HG03432 (cell line): ENCODE data around the gene NPM1.

Experiments
- ATAC-seq: cut with Tn5 transposase; IDR thresholded peaks from one replicate; pipeline ENCODE4 v1.9.1; 2021; ENCODE audit warnings: mild to moderate bottlenecking, moderate library complexity; ENCODE audit not compliant: unreplicated experiment

NPM1 gene

DNA sequence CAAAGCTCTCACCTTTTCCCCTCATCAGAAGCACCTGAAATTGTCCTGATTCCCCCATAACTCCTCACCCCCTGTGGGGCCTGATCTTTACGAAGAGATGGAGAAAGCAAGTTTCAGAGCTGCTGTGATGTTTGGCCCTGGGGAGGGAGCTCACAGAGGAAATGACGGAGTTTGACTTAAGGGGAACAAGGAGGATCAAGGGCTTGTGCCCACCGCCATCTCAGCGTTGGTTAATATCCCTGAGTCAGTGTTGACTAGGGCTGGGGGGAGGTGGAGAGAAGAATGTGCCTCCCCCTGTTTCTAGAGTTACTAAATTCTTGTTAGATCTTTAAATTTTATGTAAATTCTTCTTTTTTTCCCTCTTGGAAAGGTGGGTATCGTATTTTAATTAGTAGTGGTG lies 59.6 kb downstream of the NPM1 start:
- no peak for ATAC-seq

DNA sequence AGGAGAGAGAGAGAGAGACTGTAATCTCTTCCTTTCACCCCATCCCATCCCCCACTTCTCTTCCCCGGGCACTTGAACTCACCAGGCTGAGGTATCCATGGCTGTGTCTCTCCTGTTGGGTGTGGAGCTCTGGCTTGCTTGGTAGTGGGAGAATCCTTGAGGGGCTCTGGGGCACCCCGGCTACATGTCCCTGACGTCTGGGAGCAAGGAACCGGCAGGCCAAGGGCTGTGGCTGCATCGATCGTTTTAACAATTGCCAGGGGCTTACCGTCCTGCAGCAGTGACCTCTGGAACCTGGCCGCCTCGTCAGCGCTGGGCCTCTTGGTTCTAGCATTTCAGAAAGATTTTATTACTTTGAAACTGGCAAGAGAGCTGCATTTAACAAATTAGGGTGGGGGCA lies 61.8 kb downstream of the NPM1 start:
- no peak for ATAC-seq

- ATAC-seq: no peak
Measured at GRCh38 chr5:171450423-171451331, 63.0 kb downstream of the NPM1 start.

GRCh38 chr5:171451421-171451820 lies 63.8 kb downstream of the NPM1 start:
- ATAC-seq: no peak

- ATAC-seq: no peak
Measured at GRCh38 chr5:171453056-171453725, 65.5 kb downstream of the NPM1 start.

DNA sequence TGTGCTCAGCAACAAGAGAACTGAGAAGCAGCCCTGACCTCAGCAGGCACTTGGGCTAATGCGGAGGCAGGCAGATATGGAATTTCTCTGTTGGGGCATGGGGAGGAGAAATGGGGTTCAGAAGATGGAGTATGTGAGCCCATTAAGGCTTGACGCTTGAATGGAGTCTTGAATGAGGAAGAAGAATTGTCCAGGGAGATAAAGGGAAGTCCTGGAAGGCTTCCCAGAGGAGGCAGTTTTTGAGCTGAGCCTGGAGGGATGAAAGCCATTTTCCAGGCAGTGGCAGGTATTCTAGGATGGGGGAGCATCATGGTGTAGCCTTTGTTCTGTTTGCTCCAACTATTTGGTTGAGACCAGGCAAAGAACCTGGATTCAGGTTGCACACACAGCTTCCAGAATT lies 66.3 kb downstream of the NPM1 start:
- ATAC-seq: no peak

DNA sequence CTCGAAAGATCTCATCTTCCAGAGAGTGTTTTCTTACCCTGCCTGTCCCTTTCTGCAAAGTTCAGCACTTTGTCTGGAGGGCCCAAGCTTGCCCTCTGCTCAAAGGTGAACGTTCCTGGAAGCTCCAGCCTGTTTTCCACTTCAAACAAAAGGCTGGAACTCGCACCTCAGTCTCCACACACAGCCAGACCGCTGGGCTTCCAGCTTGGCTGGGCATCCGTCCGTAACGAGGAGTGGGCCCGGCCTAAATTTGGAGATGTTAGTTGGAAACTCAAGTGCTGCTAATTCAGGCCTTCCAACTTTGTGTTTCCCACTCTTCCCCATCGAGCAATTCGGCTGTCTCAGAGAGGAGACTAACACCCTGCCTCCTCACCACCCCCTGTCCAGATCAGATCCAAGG lies 66.9 kb downstream of the NPM1 start:
- no peak for ATAC-seq

DNA sequence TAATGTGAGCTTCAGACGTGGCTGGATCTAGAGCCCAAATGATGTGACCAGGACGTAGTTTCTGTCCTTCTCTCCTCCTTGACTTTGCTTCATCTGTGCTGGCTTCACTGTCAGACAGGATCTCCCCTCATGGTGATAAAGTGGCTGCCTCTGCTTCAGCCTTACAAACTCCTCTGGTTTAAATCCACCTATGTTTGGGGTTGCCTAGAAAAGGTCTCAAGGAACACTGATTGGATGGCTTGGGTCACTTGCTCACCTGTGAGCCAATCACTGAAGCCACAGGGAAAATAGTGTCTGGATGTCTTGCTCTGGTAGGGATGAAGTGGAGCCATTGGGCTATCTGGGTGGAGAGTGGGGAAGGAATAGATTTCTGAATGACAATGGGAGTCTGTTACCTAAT lies 67.9 kb downstream of the NPM1 start:
- ATAC-seq: no peak

GRCh38 chr5:171457208-171457981 lies 69.7 kb downstream of the NPM1 start:
- no peak for ATAC-seq

DNA sequence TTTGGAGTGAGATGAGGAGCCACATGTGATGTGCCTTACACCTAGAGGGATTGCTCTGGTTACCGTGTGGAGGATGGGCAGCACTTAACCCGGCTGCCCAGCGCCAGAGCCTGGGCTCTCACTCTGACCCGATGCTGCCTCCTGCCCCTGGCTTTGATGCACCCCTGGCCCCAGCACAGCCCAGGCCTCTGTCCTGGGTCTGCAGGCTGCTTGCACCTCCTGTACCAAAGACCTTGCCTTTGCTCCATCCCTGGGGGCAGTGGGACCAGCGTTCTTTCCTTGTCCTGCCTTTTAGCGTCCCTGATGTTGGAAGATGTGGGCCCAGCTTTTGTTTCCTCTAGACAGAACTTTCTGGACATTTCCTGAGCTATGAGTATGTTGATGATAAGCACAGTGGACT lies 72.2 kb downstream of the NPM1 start:
- no peak for ATAC-seq
